Mammary epithelial cell (primary cell): Measurements from ENCODE around the gene WSCD1.

ENCODE experiments used
- CTCF ChIP-seq, 2 donors: IDR thresholded peaks in 1 of 2; conservative IDR thresholded peaks in 1 of 2; 2 replicates each; pipeline ENCODE4 v1.5.1; 2011 to 2012; ENCODE audit warnings: inconsistent platforms in 2 of 2, low read length in 2 of 2, mild to moderate bottlenecking in 2 of 2, control low read depth in 1 of 2, low read depth in 1 of 2; ENCODE audit not compliant: insufficient read depth in 1 of 2; ENCODE audit errors: extremely low read depth in 1 of 2
- EZH2 ChIP-seq: IDR thresholded peaks from 2 replicates; pipeline ENCODE4 v1.6.1; 2012; ENCODE audit warnings: low read length, inconsistent platforms, borderline replicate concordance

GRCh38 chr17:6160232-6160555, 90.0 kb downstream of the WSCD1 start:
- TF ChIP-seq CTCF (conservative IDR thresholded peaks at IDR 0.05 in 1 of 2, IDR thresholded peaks at IDR 0.05 in 1 of 2; ENCODE audit: extremely low read depth in 1 of 2, insufficient read depth in 1 of 2, low read depth in 1 of 2, low read length in 2 of 2) = no peak
- no peak for TF ChIP-seq EZH2
